IMR-90 (cell line): ENCODE results near the gene CTBP2. TPM values are rescaled to one million over a fixed set of nuclear protein-coding genes. Genes with fewer than 3 reads are reported as not detected.

Source experiments
- ATAC-seq: fragments of 200-7000 bp; cut with Tn5 transposase; 2 replicates; pipeline ENCODE4 v1.9.1; 2020; ENCODE audit warnings: low read depth, mild to moderate bottlenecking, moderate library complexity
- BruUV-seq: library from RNA; stranded (reverse); fragments of 400-500 nt; replicated peaks from 2 replicates; lab custom pipeline; 2021; lab: Mats Ljungman, UMichigan
- CTCF ChIA-PET: fragments of 300-600 bp; formaldehyde crosslinking; extraction: SDS; loops from one replicate; lab custom pipeline; 2021; ENCODE audit warnings: antibody characterized with exemption; lab: Yijun Ruan, JAX
- POLR2A ChIA-PET: fragments of 300-600 bp; sonication (Branson Sonifier 250); formaldehyde crosslinking; loops from one replicate; lab custom pipeline; 2022; ENCODE audit warnings: antibody characterized with exemption; ENCODE audit not compliant: unreplicated experiment; lab: Charles Lee
- DNase-seq: peaks from one replicate; pipeline ENCODE4 v3.0.0; 2013
- H2AFZ ChIP-seq: replicated peaks from 2 replicates; pipeline ENCODE3; 2013; ENCODE audit warnings: low read length, mild to moderate bottlenecking; ENCODE audit not compliant: poor library complexity
- H2AK5ac ChIP-seq: 2 replicates; pipeline ENCODE4 v1.6.1; 2013; ENCODE audit warnings: low read depth, low read length, inconsistent platforms
- H2AK9ac ChIP-seq: replicated peaks from 2 replicates; pipeline ENCODE3; 2013; ENCODE audit warnings: mild to moderate bottlenecking, low read depth, low read length, moderate library complexity; ENCODE audit not compliant: poor library complexity
- H2BK120ac ChIP-seq: 2 replicates; pipeline ENCODE4 v1.6.1; 2013; ENCODE audit warnings: low read depth, low read length, inconsistent platforms
- H2BK15ac ChIP-seq: 3 replicates; pipeline ENCODE4 v1.6.1; 2013; ENCODE audit warnings: low read depth, low read length, inconsistent platforms
- H2BK20ac ChIP-seq: 2 replicates; pipeline ENCODE4 v1.6.1; 2013; ENCODE audit warnings: low read depth, mild to moderate bottlenecking, inconsistent platforms, low read length, moderate library complexity
- H2BK5ac ChIP-seq: 2 replicates; pipeline ENCODE4 v1.6.1; 2013; ENCODE audit warnings: mild to moderate bottlenecking, low read depth, low read length, inconsistent platforms; ENCODE audit not compliant: poor library complexity, severe bottlenecking
- H3K14ac ChIP-seq: replicated peaks from 2 replicates; pipeline ENCODE4 v1.6.1; 2013; ENCODE audit warnings: low read depth, low read length, inconsistent platforms
- H3K18ac ChIP-seq: 2 replicates; pipeline ENCODE4 v1.6.1; 2013; ENCODE audit warnings: low read depth, low read length, control low read depth
- H3K23ac ChIP-seq: 2 replicates; pipeline ENCODE4 v1.6.1; 2013; ENCODE audit warnings: low read depth, low read length, inconsistent platforms
- H3K27ac ChIP-seq: 2 replicates; pipeline ENCODE4 v1.5.1; 2013; ENCODE audit warnings: mild to moderate bottlenecking, control low read depth, low read length; ENCODE audit not compliant: insufficient read depth
- H3K27me3 ChIP-seq: 2 replicates; pipeline ENCODE4 v1.6.1; 2013; ENCODE audit warnings: low read length; ENCODE audit not compliant: control insufficient read depth, insufficient read depth
- H3K36me3 ChIP-seq: 2 replicates; pipeline ENCODE4 v1.6.1; 2013; ENCODE audit warnings: low read length, mixed read lengths; ENCODE audit not compliant: control insufficient read depth, insufficient read depth
- H3K4ac ChIP-seq: 2 replicates; pipeline ENCODE4 v1.6.1; 2013; ENCODE audit warnings: low read depth, low read length, inconsistent platforms
- H3K4me1 ChIP-seq: 2 replicates; pipeline ENCODE4 v1.6.1; 2013; ENCODE audit warnings: low read length, mixed read lengths; ENCODE audit not compliant: control insufficient read depth, insufficient read depth
- H3K4me2 ChIP-seq: 2 replicates; pipeline ENCODE4 v1.6.1; 2013; ENCODE audit warnings: low read depth, mild to moderate bottlenecking, control low read depth, low read length, moderate library complexity
- H3K4me3 ChIP-seq: 2 replicates; pipeline ENCODE4 v1.5.1; 2013; ENCODE audit warnings: low read depth, mild to moderate bottlenecking, control low read depth, low read length, moderate library complexity; ENCODE audit not compliant: insufficient read depth
- H3K56ac ChIP-seq: 2 replicates; pipeline ENCODE4 v1.6.1; 2013; ENCODE audit warnings: low read length, inconsistent platforms; ENCODE audit not compliant: insufficient read depth; ENCODE audit errors: extremely low read depth
- H3K79me1 ChIP-seq, 2 experiments: 2 replicates each; pipeline ENCODE4 v1.6.1; 2013; ENCODE audit warnings: low read length in 2 of 2, inconsistent platforms in 1 of 2, low read depth in 1 of 2
- H3K9ac ChIP-seq: 2 replicates; pipeline ENCODE4 v1.6.1; 2013; ENCODE audit warnings: low read depth, low read length, control low read depth
- H3K9me1 ChIP-seq: 2 replicates; pipeline ENCODE4 v1.6.1; 2013; ENCODE audit warnings: low read length, inconsistent platforms; ENCODE audit not compliant: insufficient read depth
- H3K9me3 ChIP-seq: 2 replicates; pipeline ENCODE4 v1.6.1; 2013; ENCODE audit warnings: low read length; ENCODE audit not compliant: control insufficient read depth, insufficient read depth
- H4K20me1 ChIP-seq: 2 replicates; pipeline ENCODE4 v1.6.1; 2013; ENCODE audit warnings: low read length, inconsistent platforms; ENCODE audit not compliant: insufficient read depth
- H4K5ac ChIP-seq: 2 replicates; pipeline ENCODE4 v1.6.1; 2013; ENCODE audit warnings: mild to moderate bottlenecking, low read depth, low read length, control low read depth
- H4K8ac ChIP-seq, 2 experiments: 2 replicates each; pipeline ENCODE4 v1.6.1; 2013; ENCODE audit warnings: low read depth in 2 of 2, low read length in 2 of 2, control low read depth in 1 of 2, inconsistent platforms in 1 of 2
- H4K91ac ChIP-seq: 2 replicates; pipeline ENCODE4 v1.6.1; 2013; ENCODE audit warnings: low read depth, low read length, inconsistent platforms; ENCODE audit not compliant: insufficient read depth
- CEBPB ChIP-seq: IDR thresholded peaks from 2 replicates; pipeline ENCODE4 v1.6.1; 2012; ENCODE audit warnings: low read depth, low read length, improper control_type of control experiment
- FOS ChIP-seq: fragments of 150-350 bp; IDR thresholded peaks from 2 replicates; pipeline ENCODE4 v1.6.1; 2016; ENCODE audit warnings: low read depth, low read length
- RAD21 ChIP-seq: IDR thresholded peaks from 2 replicates; pipeline ENCODE4 v1.6.1; 2012; ENCODE audit warnings: low read length, improper control_type of control experiment
- WGBS, 2 experiments: methylation state at CpG; one replicate each; pipeline versions ENCODE4 v1.1.5 to v1.1.7; 2013; ENCODE audit warnings: missing lambda C conversion rate in 2 of 2; ENCODE audit not compliant: insufficient read length in 1 of 2; ENCODE audit errors: extremely low coverage in 2 of 2; 5-methylcytosine and 5-hydroxymethylcytosine counted together
- dilution Hi-C: fragments of 300-500 bp; cut with HindIII; formaldehyde crosslinking; loops from one replicate; pipeline ENCODE4 v1.14.3; 2018; ENCODE audit warnings: low sequenced_read_pairs; ENCODE audit not compliant: unreplicated experiment
- in situ Hi-C: fragments of 300-500 bp; cut with MboI; formaldehyde crosslinking; loops from 3 replicates; pipeline ENCODE4 v1.14.3; 2019; ENCODE audit warnings: low sequenced_read_pairs, inconsistent platforms, mixed read lengths
- intact Hi-C: fragments of 100-400 bp; cut with micrococcal nuclease; formaldehyde crosslinking; loops from 2 replicates; pipeline ENCODE4 v1.10.0; 2022
- polyA plus RNA-seq, 3 experiments: library from polyadenylated mRNA; depleted of rRNA; stranded (reverse); fragments of >200 nt; gene quantifications; 2 replicates each; pipeline ENCODE4 v1.2.3, GENCODE V29; 2012; ENCODE audit warnings: low replicate concordance in 1 of 3
- total RNA-seq: library from RNA; depleted of rRNA; stranded (reverse); fragments of >200 nt; gene quantifications from 2 replicates; pipeline ENCODE4 v1.2.3, GENCODE V29; 2012

The CTBP2 gene
- total and polyA plus RNA-seq, 2 of the 4 experiments (the other 2 are of a cell fraction) = 81.0 to 86.6 TPM

DNA sequence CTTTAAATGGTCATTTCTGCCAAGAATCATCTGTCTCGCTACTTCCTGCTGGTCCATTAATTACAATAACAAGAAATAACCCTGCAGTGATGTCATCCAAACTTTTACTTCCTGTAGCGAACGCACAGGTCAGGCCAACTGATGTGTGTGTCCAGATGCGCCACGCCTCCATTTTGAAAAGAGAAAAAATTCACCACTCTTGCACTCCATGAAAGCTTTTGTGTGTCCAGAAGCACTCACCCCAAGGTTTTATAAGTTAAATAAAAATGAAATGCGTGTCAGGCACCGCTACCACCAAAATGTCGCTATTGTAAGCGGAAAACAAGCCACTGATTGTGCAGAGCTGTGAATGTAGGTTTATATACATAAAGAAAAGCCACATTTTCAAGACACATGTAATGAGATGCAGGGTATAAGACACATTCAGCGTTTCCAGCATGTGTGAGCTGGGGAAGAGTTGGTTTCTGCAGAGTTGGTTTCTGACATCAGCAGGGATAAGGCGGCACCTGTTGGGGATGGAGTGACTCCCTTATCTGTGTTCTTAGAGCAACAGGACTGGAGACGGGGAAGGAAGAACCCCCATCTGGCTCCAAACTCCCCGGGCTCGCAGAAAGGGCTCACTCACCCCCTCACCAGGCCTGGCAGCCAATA is 83.3 kb downstream of the CTBP2 start:
- Histone ChIP-seq H4K20me1 (peaks cover 30% of the 10 kb centered on the region), H3K4ac (peak overlapping the region; percentile 68), H3K79me1 (peaks cover 53 to 85% of the 10 kb centered on the region in 2 experiments), H3K14ac (0 out of 2 replicates have a peak overlapping the region, but pooled peaks have one; percentile 12), H4K8ac (peak overlapping the region in 1 of 2 experiments; percentile 38; a peak in 1 of 4 replicates), H4K5ac (peak overlapping the region; percentile 8; the same call in 1 of the 2 replicates), H2BK20ac (no peak overlapping the region; the same call in 1 of the 2 replicates), H3K9me1 (peaks cover 34% of the 10 kb centered on the region), H4K91ac (peak overlapping the region; percentile 55; the same call in 1 of the 2 replicates), H2AK9ac (no peak overlapping the region), H3K9me3 (no peaks in the 10 kb centered on the region), H2BK120ac (no peak overlapping the region), H3K9ac (no peak overlapping the region), H2BK5ac (no peak overlapping the region), H3K18ac (no peak overlapping the region; the same call in 1 of the 2 replicates), H3K4me1 (peaks cover 6% of the 10 kb centered on the region), H2AK5ac (no peak overlapping the region), H2AFZ (no peak overlapping the region), H3K27me3 (no peaks in the 10 kb centered on the region), H3K23ac (peak overlapping the region; percentile 23; the same call in 1 of the 2 replicates), H2BK15ac (no peak overlapping the region), H3K27ac (no peak overlapping the region), H3K4me2 (no peak overlapping the region), H3K36me3 (peaks cover 17% of the 10 kb centered on the region), H3K4me3 (no peak overlapping the region), H3K56ac (no peak overlapping the region)
- WGBS, 2 experiments = 40% methylated on average over 1 of the region's 14 CpGs; no CpG with 5 or more reads in 1 of the 2 experiments
- ATAC-seq (no peak; the same call in 1 of the 2 replicates), DNase-seq (peak; percentile 75)
- intact Hi-C loops (no loop called here), in situ Hi-C loops (no loop called here), dilution Hi-C loops (no loop called here)
- TF ChIP-seq FOS (no peak), RAD21 (no peak), CEBPB (no peak)
- POLR2A ChIA-PET = no interaction called here
- CTCF ChIA-PET = no interaction called here
- BruUV-seq = no TSS peak
